ENCODE measurements around the gene RNF217.
"Not testable (repeated sequence)": the region's sequence is repeated elsewhere in the genome, so short reads cannot be mapped to it uniquely, and the experiment has no call there.

Gene RNF217

DNA sequence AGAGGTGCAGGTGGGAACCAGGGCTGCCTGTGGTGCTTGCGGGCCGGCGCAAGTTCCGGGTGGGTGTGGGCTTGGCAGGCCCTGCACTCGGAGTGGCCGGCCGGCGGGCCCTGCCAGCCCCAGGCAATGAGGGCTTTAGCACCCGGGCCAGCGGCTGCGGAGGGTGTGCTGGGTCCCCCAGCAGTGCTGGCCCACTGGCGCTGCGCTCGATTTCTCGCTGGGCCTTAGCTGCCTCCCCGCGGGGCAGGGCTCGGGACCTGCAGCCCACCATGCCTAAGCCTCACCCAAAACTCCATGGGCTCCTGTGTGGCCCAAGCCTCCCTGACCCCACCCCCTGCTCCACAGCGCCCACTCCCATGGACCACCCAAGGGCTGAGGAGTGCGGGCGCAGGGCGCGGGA lies 163.6 kb downstream of the RNF217 start:
- not testable (repeated sequence) for DNase-seq (ENCODE audit: low spot score)

DNA sequence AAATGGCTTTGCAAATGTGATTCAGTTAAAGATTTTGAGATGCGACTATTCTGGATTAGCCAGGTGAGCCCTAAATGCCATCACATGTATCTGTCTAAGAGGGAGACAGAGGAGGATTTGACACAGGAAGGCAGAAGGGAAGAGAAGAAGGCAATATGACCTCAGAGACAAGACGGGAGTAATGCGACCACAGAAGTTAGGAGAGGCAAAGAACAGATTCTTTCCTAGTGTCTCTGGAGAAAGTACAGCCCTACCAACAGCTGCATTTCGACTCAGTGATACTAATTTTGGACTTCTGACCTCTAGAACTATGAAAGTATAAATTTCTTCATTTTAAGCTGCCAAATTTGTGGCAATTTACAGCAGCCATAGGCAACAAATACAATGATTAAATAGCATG lies 167.1 kb downstream of the RNF217 start:
- no peak for DNase-seq (ENCODE audit: low spot score)

DNA sequence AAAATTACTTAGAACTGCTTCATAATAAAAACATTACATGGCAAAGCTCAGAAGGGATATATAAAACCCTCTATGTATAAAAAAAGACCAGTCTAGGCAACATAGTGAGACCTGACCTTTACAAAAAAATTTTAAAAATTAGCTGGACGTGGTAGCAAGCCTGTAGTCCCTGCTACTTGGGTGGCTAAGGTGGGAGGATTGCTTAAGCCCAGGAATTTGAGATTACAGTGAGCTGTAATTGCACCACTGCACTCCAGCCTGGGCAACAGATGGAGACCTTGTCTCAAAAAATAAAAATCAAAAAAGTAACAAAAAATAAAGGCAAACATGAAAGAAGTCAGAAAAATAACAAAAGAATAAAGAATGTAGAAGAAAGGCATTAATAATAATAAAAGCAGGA lies 169.8 kb downstream of the RNF217 start:
- no peak for DNase-seq (ENCODE audit: low spot score)

DNA sequence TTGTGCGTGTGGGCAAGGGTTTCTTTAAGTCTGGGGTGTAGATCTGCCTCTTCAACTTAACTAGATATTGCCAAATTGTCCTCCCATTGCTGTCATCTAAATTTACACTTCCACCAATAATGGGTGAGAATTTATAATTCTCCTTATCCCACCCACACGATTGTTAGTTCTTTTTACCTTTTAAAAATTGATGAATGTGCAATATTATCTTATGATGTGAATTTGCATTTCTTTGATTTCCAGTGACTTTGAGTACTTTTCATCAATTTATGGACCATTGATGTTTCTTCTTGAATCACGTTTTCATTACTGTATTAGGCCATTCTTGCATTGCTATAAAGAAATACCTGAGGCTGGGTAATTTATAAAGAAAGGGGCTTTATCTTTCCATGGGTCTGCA lies 174.1 kb downstream of the RNF217 start:
- DNase-seq (ENCODE audit: low spot score): no peak

DNA sequence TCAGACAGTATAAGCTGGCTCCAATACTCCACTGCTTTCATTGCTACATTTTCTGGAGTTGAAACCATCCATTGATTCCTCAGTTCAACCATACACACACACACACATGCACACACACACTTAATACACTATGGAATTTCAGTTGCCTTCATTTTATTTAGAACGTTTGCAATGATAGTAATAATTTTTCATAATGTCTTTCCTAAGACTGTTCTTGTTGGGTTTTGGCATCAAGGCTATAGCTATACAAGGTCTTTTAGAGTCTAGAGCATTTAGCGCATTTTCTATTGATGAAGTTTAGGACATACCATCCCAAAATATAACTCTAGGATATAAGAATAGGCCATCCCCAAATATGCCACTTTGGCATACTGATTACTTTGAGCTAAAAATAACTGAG lies 175.8 kb downstream of the RNF217 start:
- DNase-seq (ENCODE audit: low spot score): no peak

DNA sequence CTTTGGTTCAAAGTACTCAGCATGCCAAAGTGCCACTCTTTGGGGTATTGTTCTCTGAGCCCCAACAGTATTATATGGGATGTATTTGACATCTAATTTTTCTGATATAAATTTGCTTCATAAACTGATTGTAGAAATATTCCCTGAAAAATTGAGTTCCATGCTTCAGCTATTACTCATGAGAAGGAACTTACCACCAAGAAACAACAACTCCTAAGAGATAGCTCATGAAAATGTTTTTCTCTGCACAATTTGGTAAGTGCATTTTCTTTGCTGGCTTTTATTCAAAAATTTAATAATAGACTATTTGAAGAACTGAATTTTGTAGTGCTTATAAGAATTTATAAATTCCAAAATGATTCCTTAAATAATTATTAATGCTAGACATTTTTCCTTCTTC lies 178.6 kb downstream of the RNF217 start:
- no peak for DNase-seq (ENCODE audit: low spot score)
